NCI-H1417 (cell line): ENCODE measurements around the gene DDIT3.

Experiments
- DNase-seq, 3 experiments: peaks; one replicate each; lab custom pipeline; 2025; lab: John Stamatoyannopoulos, UW

The DDIT3 gene

GRCh38 chr12:57467915-57468314, 52.4 kb downstream of the DDIT3 start:
- no peak for DNase-seq

- DNase-seq = no peak
These were observed 53.0 kb downstream of the DDIT3 start for GRCh38 chr12:57467212-57467874.
